SU-DHL-6 (cell line): ENCODE results near the gene TOP3A.

Experiments used
- EZH2phosphoT487 ChIP-seq: fragments of 200-600 bp; sonication (generic), shearing (Covaris generic); conservative IDR thresholded peaks from 2 replicates; pipeline ENCODE4 v1.6.1; 2018; ENCODE audit warnings: mild to moderate bottlenecking, antibody characterized with exemption, low read length, moderate library complexity, mixed read lengths
- TF ChIP-seq, protein P1 (sequence below): fragments of 200-600 bp; sonication (generic); IDR thresholded peaks from one replicate; pipeline ENCODE4 v1.5.1; 2017; ENCODE audit warnings: antibody characterized with exemption, mild to moderate bottlenecking, low read length, moderate library complexity; ENCODE audit not compliant: insufficient read depth, poor library complexity, severe bottlenecking

DNA sequence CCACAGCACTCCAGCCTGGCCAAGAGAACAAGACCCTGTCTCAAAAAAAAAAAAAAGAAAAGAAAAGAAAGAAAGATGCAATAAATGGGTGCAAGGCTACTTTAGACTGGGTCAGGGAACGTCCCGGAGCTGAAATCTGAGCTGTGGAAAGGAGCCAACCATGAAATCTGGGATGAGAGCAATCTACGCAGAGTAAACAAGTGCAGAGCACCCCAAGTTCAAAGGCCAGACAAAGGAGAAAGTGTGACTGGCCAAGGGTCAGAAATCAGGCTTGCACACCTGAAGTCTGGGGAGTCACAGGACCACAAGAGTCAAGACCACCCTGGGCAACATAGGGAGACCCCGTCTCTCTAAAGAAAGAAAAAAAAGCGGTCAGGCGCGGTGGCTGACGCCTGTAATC, 45.7 kb upstream of the TOP3A start:
- no peak for TF ChIP-seq EZH2phosphoT487
- TF ChIP-seq, protein P1, sequence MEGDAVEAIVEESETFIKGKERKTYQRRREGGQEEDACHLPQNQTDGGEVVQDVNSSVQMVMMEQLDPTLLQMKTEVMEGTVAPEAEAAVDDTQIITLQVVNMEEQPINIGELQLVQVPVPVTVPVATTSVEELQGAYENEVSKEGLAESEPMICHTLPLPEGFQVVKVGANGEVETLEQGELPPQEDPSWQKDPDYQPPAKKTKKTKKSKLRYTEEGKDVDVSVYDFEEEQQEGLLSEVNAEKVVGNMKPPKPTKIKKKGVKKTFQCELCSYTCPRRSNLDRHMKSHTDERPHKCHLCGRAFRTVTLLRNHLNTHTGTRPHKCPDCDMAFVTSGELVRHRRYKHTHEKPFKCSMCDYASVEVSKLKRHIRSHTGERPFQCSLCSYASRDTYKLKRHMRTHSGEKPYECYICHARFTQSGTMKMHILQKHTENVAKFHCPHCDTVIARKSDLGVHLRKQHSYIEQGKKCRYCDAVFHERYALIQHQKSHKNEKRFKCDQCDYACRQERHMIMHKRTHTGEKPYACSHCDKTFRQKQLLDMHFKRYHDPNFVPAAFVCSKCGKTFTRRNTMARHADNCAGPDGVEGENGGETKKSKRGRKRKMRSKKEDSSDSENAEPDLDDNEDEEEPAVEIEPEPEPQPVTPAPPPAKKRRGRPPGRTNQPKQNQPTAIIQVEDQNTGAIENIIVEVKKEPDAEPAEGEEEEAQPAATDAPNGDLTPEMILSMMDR, result no peak
